ENCODE results near the gene ABHD6. TPM values are rescaled to one million over a fixed set of nuclear protein-coding genes. Genes with fewer than 3 reads are reported as not detected.

ABHD6 gene
- total RNA-seq, 1 donor from 2014 or later: 7.7 TPM

DNA sequence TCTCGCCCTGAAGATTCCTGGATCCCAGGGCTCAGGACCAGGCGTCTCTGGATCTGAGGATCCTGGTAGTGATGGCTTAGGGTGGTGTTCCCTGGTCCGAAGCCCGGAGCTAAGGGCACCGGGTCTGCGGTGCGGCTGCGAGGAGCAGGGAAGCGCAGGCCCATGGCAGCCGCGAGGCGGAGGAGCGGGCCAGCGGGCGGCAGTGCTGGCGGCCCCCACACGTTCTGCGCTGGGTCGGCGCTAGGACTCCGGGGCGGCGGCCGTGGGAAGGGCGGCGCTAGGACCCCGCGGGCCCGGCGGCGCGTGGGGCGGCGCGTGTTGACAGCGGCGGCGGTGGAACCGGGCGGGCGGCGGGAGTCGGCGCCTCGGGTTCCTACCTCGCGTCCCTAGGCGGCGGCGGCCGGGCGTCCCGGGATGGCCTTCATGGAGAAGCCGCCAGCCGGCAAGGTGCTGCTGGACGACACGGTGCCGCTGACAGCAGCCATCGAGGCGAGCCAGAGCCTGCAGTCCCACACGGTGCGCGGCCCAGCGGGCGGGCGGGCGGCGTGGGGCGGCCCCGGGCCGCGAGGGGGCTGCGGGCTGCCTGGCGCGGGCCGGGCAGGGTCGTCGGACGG is 95.1 kb downstream of the ABHD6 start, which contains the start of gene PXK:
TSS of gene PXK (plus strand) at position 318 of the 614 bp plus-strand sequence. CDS start at position 415, 97 bp downstream.
- DNase-seq (ENCODE audit: low read depth): no peak
- TF ChIP-seq, protein P1, sequence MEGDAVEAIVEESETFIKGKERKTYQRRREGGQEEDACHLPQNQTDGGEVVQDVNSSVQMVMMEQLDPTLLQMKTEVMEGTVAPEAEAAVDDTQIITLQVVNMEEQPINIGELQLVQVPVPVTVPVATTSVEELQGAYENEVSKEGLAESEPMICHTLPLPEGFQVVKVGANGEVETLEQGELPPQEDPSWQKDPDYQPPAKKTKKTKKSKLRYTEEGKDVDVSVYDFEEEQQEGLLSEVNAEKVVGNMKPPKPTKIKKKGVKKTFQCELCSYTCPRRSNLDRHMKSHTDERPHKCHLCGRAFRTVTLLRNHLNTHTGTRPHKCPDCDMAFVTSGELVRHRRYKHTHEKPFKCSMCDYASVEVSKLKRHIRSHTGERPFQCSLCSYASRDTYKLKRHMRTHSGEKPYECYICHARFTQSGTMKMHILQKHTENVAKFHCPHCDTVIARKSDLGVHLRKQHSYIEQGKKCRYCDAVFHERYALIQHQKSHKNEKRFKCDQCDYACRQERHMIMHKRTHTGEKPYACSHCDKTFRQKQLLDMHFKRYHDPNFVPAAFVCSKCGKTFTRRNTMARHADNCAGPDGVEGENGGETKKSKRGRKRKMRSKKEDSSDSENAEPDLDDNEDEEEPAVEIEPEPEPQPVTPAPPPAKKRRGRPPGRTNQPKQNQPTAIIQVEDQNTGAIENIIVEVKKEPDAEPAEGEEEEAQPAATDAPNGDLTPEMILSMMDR (IDR thresholded peaks at IDR 0.05; ENCODE audit: insufficient read depth, low read length, poor library complexity, severe bottlenecking): no peak
- peak within 1 kb of the TSS; percentile 73 for H3K4me3 ChIP-seq (ENCODE audit: low read depth, low read length)
- no peaks in the 10 kb centered on the region for H3K36me3 ChIP-seq (ENCODE audit: control insufficient read depth, insufficient read depth, low read length)
- H3K27me3 ChIP-seq (ENCODE audit: control insufficient read depth, insufficient read depth, low read length): no peaks in the 10 kb centered on the region

- Histone ChIP-seq H3K36me3 (ENCODE audit: control insufficient read depth, insufficient read depth, low read length) (no peaks in the 10 kb centered on the region), H3K27me3 (ENCODE audit: control insufficient read depth, insufficient read depth, low read length) (no peaks in the 10 kb centered on the region), H3K4me3 (ENCODE audit: low read depth, low read length) (peak overlapping the region; percentile 73)
- TF ChIP-seq, protein P1 (IDR thresholded peaks at IDR 0.05; ENCODE audit: insufficient read depth, low read length, poor library complexity, severe bottlenecking): peak; percentile 18
- no peak for DNase-seq (ENCODE audit: low read depth)
These were observed 95.8 kb downstream of the ABHD6 start for GRCh38 chr3:58333206-58334012.

- H3K27me3 ChIP-seq (ENCODE audit: control insufficient read depth, insufficient read depth, low read length): no peaks in the 10 kb centered on the region
- H3K4me3 ChIP-seq (ENCODE audit: low read depth, low read length): peak overlapping the region; percentile 73
- no peak for DNase-seq (ENCODE audit: low read depth)
- TF ChIP-seq, protein P1 (IDR thresholded peaks at IDR 0.05; ENCODE audit: insufficient read depth, low read length, poor library complexity, severe bottlenecking): no peak
- no peaks in the 10 kb centered on the region for H3K36me3 ChIP-seq (ENCODE audit: control insufficient read depth, insufficient read depth, low read length)
These were observed 96.4 kb downstream of the ABHD6 start for GRCh38 chr3:58334013-58334321.

- H3K4me3 ChIP-seq (ENCODE audit: low read depth, low read length): no peak overlapping the region
- TF ChIP-seq, protein P1 (IDR thresholded peaks at IDR 0.05; ENCODE audit: insufficient read depth, low read length, poor library complexity, severe bottlenecking): no peak
- no peaks in the 10 kb centered on the region for H3K36me3 ChIP-seq (ENCODE audit: control insufficient read depth, insufficient read depth, low read length)
- no peak for DNase-seq (ENCODE audit: low read depth)
- no peaks in the 10 kb centered on the region for H3K27me3 ChIP-seq (ENCODE audit: control insufficient read depth, insufficient read depth, low read length)
These were observed 96.9 kb downstream of the ABHD6 start for GRCh38 chr3:58334506-58334884.

- TF ChIP-seq, protein P1 (IDR thresholded peaks at IDR 0.05; ENCODE audit: insufficient read depth, low read length, poor library complexity, severe bottlenecking): no peak
- H3K36me3 ChIP-seq (ENCODE audit: control insufficient read depth, insufficient read depth, low read length): no peaks in the 10 kb centered on the region
- DNase-seq (ENCODE audit: low read depth): no peak
- H3K4me3 ChIP-seq (ENCODE audit: low read depth, low read length): no peak overlapping the region
- no peaks in the 10 kb centered on the region for H3K27me3 ChIP-seq (ENCODE audit: control insufficient read depth, insufficient read depth, low read length)
These were observed 98.0 kb downstream of the ABHD6 start for GRCh38 chr3:58335652-58335947.
